ENCODE data around the gene RNF111.
"Not testable (repeated sequence)": the region's sequence is repeated elsewhere in the genome, so short reads cannot be mapped to it uniquely, and the experiment has no call there.

Gene RNF111

DNA sequence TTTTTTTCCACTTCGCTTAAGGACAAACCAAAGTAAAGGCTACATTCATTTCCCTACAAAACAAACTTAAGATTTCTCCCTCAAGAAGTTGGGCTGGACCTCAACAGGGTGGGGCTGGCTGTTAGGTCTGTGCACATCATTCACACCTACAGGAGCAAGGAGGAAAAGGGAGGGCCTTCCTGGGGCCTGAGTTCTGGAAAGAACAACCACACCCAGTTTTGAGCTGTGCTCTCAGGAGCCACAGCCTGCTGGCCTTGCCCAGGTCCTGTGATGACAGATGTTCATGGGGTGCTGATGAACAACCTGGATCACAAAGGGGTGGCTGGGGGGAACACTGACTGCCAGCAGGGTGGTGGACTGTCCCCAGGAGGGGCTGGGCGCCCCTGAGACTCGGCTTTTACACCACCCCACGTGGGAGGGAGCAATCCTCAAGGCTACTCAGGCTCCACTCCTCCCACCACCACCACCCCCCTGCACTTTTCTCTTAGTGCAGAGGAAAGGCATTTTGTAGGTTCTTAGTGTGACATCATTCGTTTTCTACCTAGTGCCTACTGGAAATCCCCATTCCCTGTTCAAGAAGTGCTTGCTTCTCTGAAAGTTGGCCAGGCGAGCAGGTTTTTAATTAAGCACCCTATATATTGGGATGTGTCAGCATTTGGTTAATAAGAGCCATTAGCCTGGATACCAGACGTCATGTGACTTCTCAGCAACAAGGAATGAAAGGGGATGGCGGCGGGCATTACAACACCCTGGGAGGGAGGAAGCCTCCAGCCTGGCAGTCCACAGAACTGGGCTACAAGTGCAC is 153.2 kb downstream of the RNF111 start:
- Histone ChIP-seq H3K4me3 (ENCODE audit: low read depth, low read length) (no peak overlapping the region), H3K9me3 (ENCODE audit: severe bottlenecking) (no peaks in the 10 kb centered on the region), H3K27me3 (ENCODE audit: insufficient read depth, low read depth, severe bottlenecking) (no peaks in the 10 kb centered on the region), H3K36me3 (peaks cover 42% of the 10 kb centered on the region), H3K27ac (no peak overlapping the region)
- TF ChIP-seq, protein P1, sequence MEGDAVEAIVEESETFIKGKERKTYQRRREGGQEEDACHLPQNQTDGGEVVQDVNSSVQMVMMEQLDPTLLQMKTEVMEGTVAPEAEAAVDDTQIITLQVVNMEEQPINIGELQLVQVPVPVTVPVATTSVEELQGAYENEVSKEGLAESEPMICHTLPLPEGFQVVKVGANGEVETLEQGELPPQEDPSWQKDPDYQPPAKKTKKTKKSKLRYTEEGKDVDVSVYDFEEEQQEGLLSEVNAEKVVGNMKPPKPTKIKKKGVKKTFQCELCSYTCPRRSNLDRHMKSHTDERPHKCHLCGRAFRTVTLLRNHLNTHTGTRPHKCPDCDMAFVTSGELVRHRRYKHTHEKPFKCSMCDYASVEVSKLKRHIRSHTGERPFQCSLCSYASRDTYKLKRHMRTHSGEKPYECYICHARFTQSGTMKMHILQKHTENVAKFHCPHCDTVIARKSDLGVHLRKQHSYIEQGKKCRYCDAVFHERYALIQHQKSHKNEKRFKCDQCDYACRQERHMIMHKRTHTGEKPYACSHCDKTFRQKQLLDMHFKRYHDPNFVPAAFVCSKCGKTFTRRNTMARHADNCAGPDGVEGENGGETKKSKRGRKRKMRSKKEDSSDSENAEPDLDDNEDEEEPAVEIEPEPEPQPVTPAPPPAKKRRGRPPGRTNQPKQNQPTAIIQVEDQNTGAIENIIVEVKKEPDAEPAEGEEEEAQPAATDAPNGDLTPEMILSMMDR (IDR thresholded peaks at IDR 0.05; ENCODE audit: low read depth, low read length): no peak
- DNase-seq: no peak

DNA sequence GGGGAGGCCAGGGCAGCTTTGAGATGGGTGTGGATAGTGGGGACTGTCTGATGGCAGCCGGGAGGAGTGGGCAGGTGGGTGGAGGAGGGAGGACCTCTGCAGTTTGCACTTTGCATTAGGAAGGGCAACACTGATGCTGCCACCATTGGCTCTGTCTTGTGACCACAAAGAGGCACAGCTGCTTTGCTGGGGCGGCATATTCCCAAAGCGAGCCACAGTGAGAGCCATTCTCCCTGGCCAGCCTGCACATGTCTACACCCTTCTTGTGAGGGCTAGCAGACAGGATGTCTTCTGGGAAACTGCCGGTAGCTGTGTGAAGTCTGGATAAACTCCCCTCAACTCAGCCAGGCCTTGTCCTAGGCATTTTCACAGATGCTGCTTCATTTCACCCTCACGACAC is 155.8 kb downstream of the RNF111 start:
- Histone ChIP-seq H3K9me3 (ENCODE audit: severe bottlenecking) (no peaks in the 10 kb centered on the region), H3K36me3 (peaks cover 22% of the 10 kb centered on the region), H3K27ac (no peak overlapping the region), H3K4me3 (ENCODE audit: low read depth, low read length) (no peak overlapping the region), H3K27me3 (ENCODE audit: insufficient read depth, low read depth, severe bottlenecking) (no peaks in the 10 kb centered on the region)
- TF ChIP-seq, protein P1 (IDR thresholded peaks at IDR 0.05; ENCODE audit: low read depth, low read length): no peak
- DNase-seq: no peak

DNA sequence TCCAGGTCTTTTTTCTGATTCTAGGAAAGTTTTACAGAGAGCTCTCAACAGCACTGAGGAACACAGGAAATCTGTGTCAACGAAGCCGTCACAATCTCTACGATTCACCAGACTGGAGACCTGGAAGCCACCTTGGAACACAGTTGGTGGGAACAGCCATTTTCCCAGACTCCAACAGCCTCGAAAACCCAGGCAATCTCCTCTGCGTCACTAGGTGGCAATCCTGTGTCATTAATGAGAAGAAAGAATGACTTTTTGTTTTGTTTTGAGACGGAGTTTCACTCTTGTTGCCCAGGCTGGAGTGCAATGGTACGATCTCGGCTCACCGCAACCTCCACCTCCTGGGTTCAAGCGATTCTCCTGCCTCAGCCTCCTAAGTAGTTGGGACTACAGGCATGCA is 157.1 kb downstream of the RNF111 start:
- DNase-seq; H3K27ac ChIP-seq; H3K9me3 ChIP-seq (ENCODE audit: severe bottlenecking); H3K27me3 ChIP-seq (ENCODE audit: insufficient read depth, low read depth, severe bottlenecking); H3K4me3 ChIP-seq (ENCODE audit: low read depth, low read length): not testable (repeated sequence)
- peaks cover 15% of the 10 kb centered on the region for H3K36me3 ChIP-seq

All from WERI-Rb-1 (cell line).